GM19324 (cell line): ENCODE data around the gene TGOLN2.
"Not testable (repeated sequence)": the region's sequence is repeated elsewhere in the genome, so short reads cannot be mapped to it uniquely, and the experiment has no call there.

Source experiments
- ATAC-seq: cut with Tn5 transposase; IDR thresholded peaks from one replicate; pipeline ENCODE4 v1.9.1; 2021; ENCODE audit warnings: mild to moderate bottlenecking, moderate library complexity; ENCODE audit not compliant: unreplicated experiment, low FRiP score

TGOLN2 gene

GRCh38 chr2:85341269-85342029 lies 13.7 kb upstream of the TGOLN2 start:
- ATAC-seq, result no peak

GRCh38 chr2:85340034-85340892 lies 12.5 kb upstream of the TGOLN2 start:
- no peak for ATAC-seq

- no peak for ATAC-seq
Observed at GRCh38 chr2:85334928-85335327, 7.1 kb upstream of the TGOLN2 start.

GRCh38 chr2:85333877-85334276 lies 6.1 kb upstream of the TGOLN2 start:
- not testable (repeated sequence) for ATAC-seq

GRCh38 chr2:85330839-85331636 lies 3.2 kb upstream of the TGOLN2 start:
- ATAC-seq, result no peak

- ATAC-seq, result not testable (repeated sequence)
Observed at GRCh38 chr2:85329701-85330100, 1.9 kb upstream of the TGOLN2 start.

- ATAC-seq, result no peak
Observed at GRCh38 chr2:85329181-85329651, 1.4 kb upstream of the TGOLN2 start.

- ATAC-seq, result no peak
Observed at GRCh38 chr2:85327160-85327821, 498 bp downstream of the TGOLN2 start.

GRCh38 chr2:85326406-85327159 lies 1.2 kb downstream of the TGOLN2 start:
- peak; percentile 31 for ATAC-seq

- ATAC-seq, result no peak
Observed at GRCh38 chr2:85325466-85325811, 2.4 kb downstream of the TGOLN2 start.

GRCh38 chr2:85324639-85325465 lies 2.9 kb downstream of the TGOLN2 start:
- ATAC-seq, result no peak

- ATAC-seq, result not testable (repeated sequence)
Observed at GRCh38 chr2:85323988-85324367, 3.8 kb downstream of the TGOLN2 start.

- no peak for ATAC-seq
Observed at GRCh38 chr2:85323351-85323987, 4.3 kb downstream of the TGOLN2 start.

- no peak for ATAC-seq
Observed at GRCh38 chr2:85319796-85320195, 8.0 kb downstream of the TGOLN2 start.

- ATAC-seq, result no peak
Observed at GRCh38 chr2:85318222-85319074, 9.3 kb downstream of the TGOLN2 start.

- ATAC-seq, result not testable (repeated sequence)
Observed at GRCh38 chr2:85315921-85316320, 11.9 kb downstream of the TGOLN2 start.

- no peak for ATAC-seq
Observed at GRCh38 chr2:85314884-85315242, 12.9 kb downstream of the TGOLN2 start.
